HUES64 (cell line): ENCODE results near the gene LDLRAP1.
A peak's percentile ranks its signal among the peaks of the same experiment; 100 is the strongest.

Source experiments
- H3K27ac ChIP-seq: 2 replicates; pipeline ENCODE4 v1.7.0; 2013; ENCODE audit warnings: low read depth, low read length, inconsistent platforms
- H3K27me3 ChIP-seq: 2 replicates; pipeline ENCODE4 v1.6.1; 2013; ENCODE audit warnings: mild to moderate bottlenecking, low read length; ENCODE audit not compliant: insufficient read depth
- H3K36me3 ChIP-seq: 2 replicates; pipeline ENCODE4 v1.6.1; 2013; ENCODE audit warnings: mild to moderate bottlenecking, low read length; ENCODE audit not compliant: insufficient read depth
- H3K4me1 ChIP-seq: 2 replicates; pipeline ENCODE4 v1.6.1; 2013; ENCODE audit warnings: mild to moderate bottlenecking, low read length, moderate library complexity; ENCODE audit not compliant: insufficient read depth
- H3K4me3 ChIP-seq: 2 replicates; pipeline ENCODE4 v1.5.1; 2013; ENCODE audit warnings: mild to moderate bottlenecking, low read length, moderate library complexity
- H3K9ac ChIP-seq: 2 replicates; pipeline ENCODE4 v1.6.1; 2013; ENCODE audit warnings: mild to moderate bottlenecking, low read depth, low read length
- H3K9me3 ChIP-seq: 2 replicates; pipeline ENCODE4 v1.6.1; 2013; ENCODE audit warnings: low read depth, low read length; ENCODE audit not compliant: insufficient read depth
- WGBS: fragments of 150-250, 120-280 bp; methylation state at CpG from one replicate; pipeline ENCODE4 v1.1.7; 2013; ENCODE audit warnings: missing lambda C conversion rate; 5-methylcytosine and 5-hydroxymethylcytosine counted together

The LDLRAP1 gene

DNA sequence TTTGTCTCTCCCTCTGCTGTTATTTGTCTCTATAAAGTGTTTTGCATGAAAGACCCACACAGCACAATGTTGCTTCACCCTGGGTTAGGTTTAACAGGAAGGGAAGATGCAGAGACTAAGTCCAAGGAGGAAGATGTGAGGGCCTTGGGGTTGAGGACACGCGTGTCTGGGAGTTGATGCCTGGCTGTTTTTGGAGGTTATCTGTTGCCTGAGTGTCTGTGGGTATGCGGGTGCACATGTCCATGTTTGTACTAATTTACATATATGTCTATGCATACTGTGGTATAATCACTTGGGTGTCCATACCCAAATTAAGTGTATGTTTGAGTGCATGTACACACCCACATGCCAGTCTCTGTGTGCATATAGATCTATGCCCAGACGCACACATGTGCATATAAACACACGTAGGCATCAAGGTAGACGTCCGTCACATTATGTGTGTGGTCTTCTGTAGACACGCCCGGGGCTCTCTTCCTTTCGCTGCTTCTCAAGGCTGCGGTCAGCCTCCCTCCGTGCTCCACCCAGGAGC is 72.2 kb downstream of the LDLRAP1 start:
- Histone ChIP-seq H3K9ac (peak overlapping the region; percentile 48; the same call in 1 of the 2 replicates), H3K27me3 (peaks cover 55% of the 10 kb centered on the region), H3K36me3 (no peaks in the 10 kb centered on the region), H3K27ac (no peak overlapping the region), H3K4me3 (peak overlapping the region; percentile 75), H3K4me1 (peaks cover 15% of the 10 kb centered on the region), H3K9me3 (no peaks in the 10 kb centered on the region)
- 31% methylated on average over 12 of the region's 12 CpGs for WGBS

DNA sequence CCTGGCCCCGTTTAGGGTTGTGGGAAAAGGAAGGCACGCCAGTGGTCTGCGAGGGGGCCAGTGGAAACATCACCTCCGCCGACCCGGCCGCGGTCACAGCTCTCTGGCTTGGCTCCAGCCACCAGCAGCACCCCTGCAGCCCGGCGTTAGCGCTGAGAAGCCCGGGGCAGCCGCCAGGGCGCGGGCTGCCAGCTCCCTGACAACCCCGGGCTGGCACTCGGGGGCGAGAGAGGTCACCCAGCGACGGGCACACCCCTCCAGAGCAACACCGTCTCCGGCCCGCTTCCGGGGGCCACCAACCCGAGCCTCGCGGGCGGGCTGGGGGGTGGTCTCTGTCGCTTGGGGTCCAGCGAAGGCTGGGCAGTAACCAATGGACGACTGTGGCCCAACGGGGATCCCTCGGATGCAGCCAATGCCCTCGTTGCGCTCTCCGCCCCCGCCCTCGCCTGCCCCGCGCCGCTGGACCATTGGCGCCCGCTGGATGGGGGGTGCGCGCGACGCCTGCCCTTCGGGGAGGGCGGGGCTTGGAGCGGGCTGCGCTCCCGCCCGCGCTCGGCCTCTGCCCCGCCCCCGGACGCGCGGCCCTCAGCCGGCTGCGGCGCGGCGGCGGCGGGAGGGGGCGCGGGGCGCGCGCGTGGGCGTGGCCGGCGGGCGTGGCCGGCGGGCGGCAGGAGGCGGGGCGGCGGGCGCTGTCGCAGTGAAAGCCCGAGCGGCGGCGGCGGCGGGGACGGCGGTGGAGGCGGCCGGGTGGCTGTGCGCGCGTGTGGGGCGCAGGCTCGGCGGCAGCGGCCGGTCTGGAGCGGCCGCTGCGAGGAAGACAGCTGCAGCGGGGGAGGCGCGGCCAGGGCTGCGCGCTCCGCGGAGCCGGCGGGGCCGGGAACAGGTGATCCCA is 72.9 kb downstream of the LDLRAP1 start, which contains the start of gene MAN1C1:
Gene MAN1C1 (plus strand): TSS at position 697 of the 892 bp plus-strand sequence. CDS start 1,007 bp downstream, outside the sequence.
- H3K9ac ChIP-seq, result peak within 1 kb of the TSS; percentile 48
- no peaks in the 10 kb centered on the region for H3K9me3 ChIP-seq
- no peaks in the 10 kb centered on the region for H3K36me3 ChIP-seq
- no peak within 1 kb of the TSS for H3K27ac ChIP-seq
- peak within 1 kb of the TSS; percentile 75 for H3K4me3 ChIP-seq
- WGBS, result under 1% methylated on average over 116 of the region's 116 CpGs
- H3K4me1 ChIP-seq, result peaks cover 15% of the 10 kb centered on the region
- H3K27me3 ChIP-seq, result peaks cover 55% of the 10 kb centered on the region

DNA sequence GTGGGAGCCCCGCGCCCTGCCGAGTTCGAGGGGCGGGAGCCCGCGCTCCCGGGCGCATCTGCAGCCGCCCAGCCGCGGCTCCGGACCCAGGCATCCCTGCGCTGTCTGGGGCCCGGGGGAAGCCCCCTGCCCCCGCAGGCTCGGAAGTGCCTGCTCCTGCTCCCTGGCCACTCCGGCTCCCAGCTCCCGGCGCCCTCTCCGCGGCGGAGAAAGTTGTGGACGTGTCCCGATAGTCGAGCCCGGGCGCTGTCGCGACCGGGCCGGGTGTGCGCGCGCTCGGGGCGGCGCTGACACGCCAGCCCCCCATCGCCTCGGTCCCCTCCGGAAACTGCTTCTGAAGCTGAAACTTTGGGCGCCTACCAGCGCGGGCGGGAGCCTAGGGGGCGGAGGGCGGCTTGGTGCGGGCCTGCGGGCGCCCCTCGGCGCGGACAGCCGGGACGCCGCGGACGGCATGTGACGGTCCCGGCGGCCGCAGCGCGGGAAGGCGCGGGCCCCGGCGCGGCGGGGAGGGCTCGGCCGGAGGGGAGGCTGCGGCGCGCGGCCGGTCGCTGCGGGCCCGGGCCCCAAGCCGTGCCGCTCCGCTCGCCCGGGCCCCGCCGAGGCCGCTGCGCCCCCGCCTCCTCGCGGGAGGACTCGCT is 73.7 kb downstream of the LDLRAP1 start:
- under 1% methylated on average over 94 of the region's 94 CpGs for WGBS
- Histone ChIP-seq H3K27ac (no peak overlapping the region), H3K27me3 (peaks cover 58% of the 10 kb centered on the region)

DNA sequence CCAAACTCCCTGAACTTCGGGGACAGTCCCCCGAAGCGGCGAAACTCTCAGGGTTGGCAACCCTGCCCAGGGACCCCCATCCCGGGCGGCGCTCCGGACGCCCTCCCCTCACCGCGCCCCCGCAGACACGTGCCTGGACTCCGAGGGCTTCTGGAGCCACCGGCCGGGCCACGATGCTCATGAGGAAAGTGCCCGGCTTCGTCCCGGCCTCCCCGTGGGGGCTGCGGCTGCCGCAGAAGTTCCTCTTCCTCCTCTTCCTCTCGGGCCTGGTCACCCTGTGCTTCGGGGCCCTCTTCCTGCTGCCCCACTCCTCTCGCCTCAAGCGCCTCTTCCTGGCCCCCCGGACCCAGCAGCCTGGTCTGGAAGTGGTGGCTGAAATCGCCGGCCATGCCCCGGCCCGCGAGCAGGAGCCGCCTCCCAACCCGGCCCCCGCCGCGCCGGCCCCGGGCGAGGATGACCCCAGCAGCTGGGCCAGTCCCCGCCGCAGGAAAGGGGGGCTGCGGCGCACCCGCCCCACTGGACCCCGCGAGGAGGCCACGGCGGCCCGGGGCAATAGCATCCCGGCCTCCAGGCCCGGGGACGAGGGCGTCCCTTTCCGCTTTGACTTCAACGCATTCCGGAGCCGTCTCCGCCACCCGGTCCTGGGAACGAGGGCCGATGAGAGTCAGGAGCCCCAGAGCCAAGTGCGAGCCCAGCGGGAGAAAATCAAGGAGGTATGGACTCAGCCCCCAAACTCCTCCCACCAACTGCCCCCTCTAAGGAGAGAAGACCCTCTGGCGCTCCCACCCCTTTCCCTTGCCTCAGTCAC is 74.4 kb downstream of the LDLRAP1 start:
- WGBS, result 2% methylated on average over 66 of the region's 66 CpGs
- Histone ChIP-seq H3K36me3 (no peaks in the 10 kb centered on the region), H3K4me1 (peaks cover 15% of the 10 kb centered on the region), H3K4me3 (peak overlapping the region; percentile 68), H3K27ac (no peak overlapping the region), H3K9ac (no peak overlapping the region; the same call in 1 of the 2 replicates), H3K27me3 (peaks cover 55% of the 10 kb centered on the region), H3K9me3 (no peaks in the 10 kb centered on the region)

More for the DNA sequence above, 73.7 kb downstream of the LDLRAP1 start:
- no peaks in the 10 kb centered on the region for H3K9me3 ChIP-seq
- H3K36me3 ChIP-seq, result no peaks in the 10 kb centered on the region
- peaks cover 15% of the 10 kb centered on the region for H3K4me1 ChIP-seq
- peak overlapping the region; percentile 68 for H3K4me3 ChIP-seq
- H3K9ac ChIP-seq, result peak overlapping the region; percentile 10

DNA sequence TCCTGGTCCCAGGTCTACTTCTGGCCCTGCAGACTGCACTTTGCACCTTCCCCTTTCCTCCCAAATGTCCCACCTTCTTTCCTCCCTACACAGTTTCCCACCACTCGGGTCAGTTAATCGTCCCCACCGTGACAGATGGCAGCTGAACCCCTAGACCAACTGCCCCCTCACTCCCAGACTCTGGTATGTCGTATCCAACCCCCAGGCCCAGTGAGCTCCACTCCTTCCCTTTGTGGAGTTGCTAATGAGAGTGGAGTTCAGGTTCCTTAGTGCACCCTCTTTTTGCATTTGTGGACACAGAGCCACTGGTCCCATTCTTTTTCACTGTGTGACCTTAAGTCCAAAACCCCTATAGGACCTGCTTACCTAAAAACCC is 75.0 kb downstream of the LDLRAP1 start:
- peaks cover 51% of the 10 kb centered on the region for H3K27me3 ChIP-seq
- peak overlapping the region; percentile 68 for H3K4me3 ChIP-seq
- no peak overlapping the region for H3K9ac ChIP-seq
- no peaks in the 10 kb centered on the region for H3K9me3 ChIP-seq
- no peak overlapping the region for H3K27ac ChIP-seq
- WGBS, result 31% methylated on average over 4 of the region's 4 CpGs
- H3K36me3 ChIP-seq, result no peaks in the 10 kb centered on the region
- H3K4me1 ChIP-seq, result peaks cover 15% of the 10 kb centered on the region
